NB4 (cell line): Measurements from ENCODE around the gene ESF1.

Experiments used
- POLR2A ChIP-seq: IDR thresholded peaks from 2 replicates; pipeline ENCODE4 v1.6.1; 2011; ENCODE audit warnings: mild to moderate bottlenecking; ENCODE audit not compliant: insufficient read length; ENCODE audit errors: extremely low read depth
- TF ChIP-seq, protein P1 (sequence below): IDR thresholded peaks from one replicate; pipeline ENCODE4 v1.5.1; 2012; ENCODE audit warnings: low read depth, low read length
- TF ChIP-seq, protein P2 (sequence below): IDR thresholded peaks from 2 replicates; pipeline ENCODE4 v1.6.1; 2011; ENCODE audit warnings: low read depth, low read length

DNA sequence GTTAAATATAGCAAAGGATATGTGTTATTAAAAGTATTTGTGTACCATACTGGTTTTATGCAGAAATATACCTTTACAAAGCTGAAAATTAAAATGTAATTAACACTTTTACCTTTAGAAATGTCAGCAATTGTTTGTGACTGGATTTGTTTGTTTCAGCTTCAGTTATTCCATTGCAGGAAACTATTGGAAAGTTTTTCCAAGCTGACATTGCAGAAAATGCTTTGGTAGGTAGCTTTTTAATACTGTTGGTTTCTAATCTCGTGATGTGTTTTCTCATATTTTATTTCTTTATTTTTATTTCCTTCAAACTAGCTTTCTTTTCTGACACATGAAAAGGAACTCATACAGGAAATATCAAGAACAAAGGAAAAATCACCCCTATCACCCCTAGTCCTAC lies 8.3 kb upstream of the ESF1 start:
- TF ChIP-seq POLR2A: no peak
- TF ChIP-seq, protein P1, sequence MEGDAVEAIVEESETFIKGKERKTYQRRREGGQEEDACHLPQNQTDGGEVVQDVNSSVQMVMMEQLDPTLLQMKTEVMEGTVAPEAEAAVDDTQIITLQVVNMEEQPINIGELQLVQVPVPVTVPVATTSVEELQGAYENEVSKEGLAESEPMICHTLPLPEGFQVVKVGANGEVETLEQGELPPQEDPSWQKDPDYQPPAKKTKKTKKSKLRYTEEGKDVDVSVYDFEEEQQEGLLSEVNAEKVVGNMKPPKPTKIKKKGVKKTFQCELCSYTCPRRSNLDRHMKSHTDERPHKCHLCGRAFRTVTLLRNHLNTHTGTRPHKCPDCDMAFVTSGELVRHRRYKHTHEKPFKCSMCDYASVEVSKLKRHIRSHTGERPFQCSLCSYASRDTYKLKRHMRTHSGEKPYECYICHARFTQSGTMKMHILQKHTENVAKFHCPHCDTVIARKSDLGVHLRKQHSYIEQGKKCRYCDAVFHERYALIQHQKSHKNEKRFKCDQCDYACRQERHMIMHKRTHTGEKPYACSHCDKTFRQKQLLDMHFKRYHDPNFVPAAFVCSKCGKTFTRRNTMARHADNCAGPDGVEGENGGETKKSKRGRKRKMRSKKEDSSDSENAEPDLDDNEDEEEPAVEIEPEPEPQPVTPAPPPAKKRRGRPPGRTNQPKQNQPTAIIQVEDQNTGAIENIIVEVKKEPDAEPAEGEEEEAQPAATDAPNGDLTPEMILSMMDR: no peak
- TF ChIP-seq, protein P2, sequence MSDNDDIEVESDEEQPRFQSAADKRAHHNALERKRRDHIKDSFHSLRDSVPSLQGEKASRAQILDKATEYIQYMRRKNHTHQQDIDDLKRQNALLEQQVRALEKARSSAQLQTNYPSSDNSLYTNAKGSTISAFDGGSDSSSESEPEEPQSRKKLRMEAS: no peak
